ENCODE measurements around the gene LRRC73. TPM values are rescaled to one million over a fixed set of nuclear protein-coding genes. Genes with fewer than 3 reads are reported as not detected.
"Not testable (repeated sequence)": the region's sequence is repeated elsewhere in the genome, so short reads cannot be mapped to it uniquely, and the experiment has no call there.

The LRRC73 gene, protein sequence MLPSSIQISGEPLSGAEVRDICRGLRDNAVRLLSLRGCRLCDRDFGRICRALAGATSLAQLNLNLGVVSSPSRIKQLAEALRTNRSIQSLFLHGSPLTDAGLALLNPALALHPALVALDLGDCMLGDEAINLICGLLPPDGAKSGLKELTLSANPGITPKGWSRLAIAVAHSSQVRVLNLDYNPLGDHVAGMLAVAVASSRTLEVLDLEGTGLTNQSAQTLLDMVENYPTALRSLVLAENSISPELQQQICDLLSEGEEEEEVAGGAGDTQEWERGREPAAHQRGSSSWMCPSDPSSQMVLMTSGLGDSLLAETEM
- total RNA-seq (under 1 TPM; 0.55 to 0.67 TPM), polyA plus RNA-seq (not detected)

DNA sequence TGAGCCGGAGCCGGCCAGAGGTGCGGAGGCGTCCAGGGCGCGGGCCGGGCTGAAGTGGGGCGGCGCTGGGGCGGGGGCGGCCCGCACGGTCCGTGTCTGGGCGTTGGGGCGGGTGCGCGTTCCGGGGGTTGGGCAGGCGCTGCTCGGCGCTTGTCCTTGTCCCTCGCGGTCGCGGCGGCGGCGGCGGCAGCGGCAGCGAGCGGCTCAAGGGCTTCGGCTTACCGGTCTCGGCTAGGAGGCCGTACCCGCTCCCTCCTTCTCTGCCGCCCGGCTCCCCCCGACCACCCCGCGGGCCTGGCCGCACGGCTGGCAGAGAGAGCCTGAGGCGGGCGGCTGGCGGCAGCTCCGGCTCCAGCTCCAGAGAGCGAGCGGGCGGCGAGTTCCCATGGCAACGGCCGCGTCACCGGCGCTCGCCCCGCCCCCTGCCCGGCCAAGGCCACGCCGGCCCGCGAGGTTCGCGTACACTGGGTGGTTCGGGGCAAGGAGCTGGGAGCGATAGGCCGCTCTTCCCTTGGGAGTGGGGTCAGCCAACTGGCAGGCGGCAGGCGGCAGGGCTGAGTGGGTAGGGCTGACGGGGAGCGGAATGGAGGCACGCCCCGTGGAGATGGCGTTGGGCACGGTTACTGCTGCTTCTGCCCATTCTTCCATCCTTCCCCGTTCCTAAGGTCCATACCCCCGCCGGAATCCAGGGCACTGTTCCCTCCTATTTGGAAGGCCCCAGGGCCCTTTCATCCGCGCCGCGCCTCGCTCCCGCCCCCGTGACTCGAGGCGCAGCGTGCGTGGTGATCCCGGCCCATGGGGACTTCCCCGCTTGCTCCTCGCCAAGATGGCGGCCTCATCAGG, at the start of gene LRRC73:
LRRC73 (minus strand) TSS at position 363 of the 843 bp plus-strand sequence. CDS start 561 bp downstream, outside the sequence.
- peak within 1 kb of the TSS; percentile 62 for H3K27ac ChIP-seq (ENCODE audit: low read depth, low read length)
- peak; percentile 77 to 82 (median 78) for DNase-seq
- Mint-ChIP-seq H3K9me3 (no peaks in the 10 kb centered on the region), H3K4me1 (peaks cover 18 to 48% (median 36%) of the 10 kb centered on the region in 4 donors), H3K36me3 (peaks cover 30 to 51% of the 10 kb centered on the region in 2 donors), H3K4me3 (peak within 1 kb of the TSS; percentile 73 to 94 (median 88)), H3K27ac (peak within 1 kb of the TSS; percentile 15 to 95 (median 81)), H3K27me3 (peaks cover 9 to 13% of the 10 kb centered on the region in 2 donors)
- peaks cover 11% of the 10 kb centered on the region for H3K27me3 ChIP-seq (ENCODE audit: insufficient read depth, low read length)
- H3K4me1 ChIP-seq (ENCODE audit: insufficient read depth, low read length): peaks cover 29% of the 10 kb centered on the region
- H3K4me3 ChIP-seq (ENCODE audit: low read length in 2 of 2): peak within 1 kb of the TSS in 1 of 2 donors; percentile 49
- intact Hi-C loops (cut with micrococcal nuclease): loop anchor here (1.0 to 10.0 kb wide), 3 partner anchors 55 to 265 kb away; partner anchors contain the start of genes DLK2, TTBK1 and ZNF318
- H3K9me3 ChIP-seq (ENCODE audit: control insufficient read depth in 1 of 2, low read length in 2 of 2): no peaks in the 10 kb centered on the region
- H3K36me3 ChIP-seq (ENCODE audit: insufficient read depth, low read length): peaks cover 34% of the 10 kb centered on the region
- CTCF ChIA-PET (ENCODE audit: partially characterized antibody): interaction anchor here (0.9 to 5.6 kb wide), 6 partner anchors 9 to 113 kb away, joined by 3 to 65 read pairs (median 4); partner anchors contain the start of genes POLR1C, TJAP1 and YIPF3
- POLR2A ChIA-PET (ENCODE audit: partially characterized antibody): interaction anchor here (0.6 to 2.7 kb wide), 8 partner anchors 16 to 1860 kb away, joined by 3 to 15 read pairs (median 4); partner anchors contain the start of genes ABCC10, CNPY3, DLK2 and GTPBP2

DNA sequence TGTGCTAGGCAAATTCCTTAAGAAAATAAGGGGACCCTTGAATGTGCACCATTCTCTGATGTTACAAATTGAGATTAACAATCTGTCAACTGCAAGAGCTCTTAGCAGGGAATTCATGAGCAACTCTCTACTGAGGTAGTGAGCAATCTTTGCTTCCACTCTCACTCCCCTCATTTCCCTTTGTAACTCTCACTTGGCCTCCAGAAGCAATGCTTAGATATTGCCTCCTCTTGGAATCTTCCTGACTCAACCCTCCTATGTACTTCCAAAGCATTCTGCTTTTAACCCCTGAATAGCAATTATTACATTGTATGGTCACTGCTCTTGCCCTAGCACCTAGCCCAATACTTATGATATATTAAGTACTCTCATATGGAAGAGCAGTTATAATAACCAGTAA, 49.2 kb upstream of the LRRC73 start:
- Histone ChIP-seq H3K9me3 (ENCODE audit: control insufficient read depth in 1 of 2, low read length in 2 of 2) (no peaks in the 10 kb centered on the region), H3K4me3 (ENCODE audit: low read length in 2 of 2) (no peak overlapping the region), H3K27me3 (ENCODE audit: insufficient read depth, low read length) (no peaks in the 10 kb centered on the region), H3K27ac (ENCODE audit: low read depth, low read length) (no peak overlapping the region), H3K36me3 (ENCODE audit: insufficient read depth, low read length) (peaks cover 70% of the 10 kb centered on the region), H3K4me1 (ENCODE audit: insufficient read depth, low read length) (no peaks in the 10 kb centered on the region)
- no peaks in the 10 kb centered on the region for H3K4me1 Mint-ChIP-seq
- H3K9me3 Mint-ChIP-seq: no peaks in the 10 kb centered on the region
- H3K27me3 Mint-ChIP-seq: no peaks in the 10 kb centered on the region
- intact Hi-C loops (cut with micrococcal nuclease): no loop called here
- peaks cover 48 to 77% of the 10 kb centered on the region in 2 donors for H3K36me3 Mint-ChIP-seq
- no peak for DNase-seq
- CTCF ChIA-PET (ENCODE audit: partially characterized antibody): interaction anchor here (1.0 kb wide), 1 partner anchor 53 kb away, joined by 4 read pairs; no protein-coding TSS in a partner anchor
- POLR2A ChIA-PET (ENCODE audit: partially characterized antibody): interaction anchor here (0.7 kb wide), 1 partner anchor 283 kb away, joined by 3 read pairs; no protein-coding TSS in a partner anchor
- no peak overlapping the region for H3K4me3 Mint-ChIP-seq
- no peak overlapping the region for H3K27ac Mint-ChIP-seq

DNA sequence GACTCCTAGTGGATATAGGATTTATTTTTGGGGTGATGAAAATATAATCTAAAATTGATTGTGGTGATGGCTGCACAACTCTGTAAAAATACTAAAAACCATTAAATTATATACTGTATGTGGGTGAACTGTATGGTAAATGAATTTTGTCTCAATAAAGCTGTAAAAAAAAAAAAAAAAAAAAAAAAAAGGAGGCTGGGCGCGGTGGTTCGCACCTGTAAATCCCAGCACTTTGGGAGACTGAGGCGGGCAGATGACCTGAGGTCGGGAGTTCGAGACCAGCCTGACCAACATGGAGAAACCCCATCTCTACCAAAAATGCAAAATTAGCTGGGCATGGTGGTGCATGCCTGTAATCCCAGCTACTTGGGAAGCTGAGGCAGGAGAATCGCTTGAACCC, 47.5 kb upstream of the LRRC73 start:
- H3K4me3 Mint-ChIP-seq; H3K27me3 ChIP-seq (ENCODE audit: insufficient read depth, low read length); H3K27ac ChIP-seq (ENCODE audit: low read depth, low read length); H3K9me3 Mint-ChIP-seq; H3K4me3 ChIP-seq (ENCODE audit: low read length in 2 of 2); H3K4me1 Mint-ChIP-seq; H3K4me1 ChIP-seq (ENCODE audit: insufficient read depth, low read length); DNase-seq; H3K27me3 Mint-ChIP-seq; H3K9me3 ChIP-seq (ENCODE audit: control insufficient read depth in 1 of 2, low read length in 2 of 2); intact Hi-C loops (cut with micrococcal nuclease): not testable (repeated sequence)
- ChIA-PET CTCF (ENCODE audit: partially characterized antibody) (interaction anchor here (0.7 kb wide), 1 partner anchor 1010 kb away, joined by 4 read pairs; no protein-coding TSS in a partner anchor), POLR2A (ENCODE audit: partially characterized antibody) (interaction anchor here (0.7 kb wide), 1 partner anchor 174 kb away, joined by 3 read pairs; no protein-coding TSS in a partner anchor)
- H3K36me3 ChIP-seq (ENCODE audit: insufficient read depth, low read length): peaks cover 68% of the 10 kb centered on the region
- peak overlapping the region in 1 of 7 donors; percentile 41 for H3K27ac Mint-ChIP-seq
- peaks cover 54 to 80% of the 10 kb centered on the region in 2 donors for H3K36me3 Mint-ChIP-seq

DNA sequence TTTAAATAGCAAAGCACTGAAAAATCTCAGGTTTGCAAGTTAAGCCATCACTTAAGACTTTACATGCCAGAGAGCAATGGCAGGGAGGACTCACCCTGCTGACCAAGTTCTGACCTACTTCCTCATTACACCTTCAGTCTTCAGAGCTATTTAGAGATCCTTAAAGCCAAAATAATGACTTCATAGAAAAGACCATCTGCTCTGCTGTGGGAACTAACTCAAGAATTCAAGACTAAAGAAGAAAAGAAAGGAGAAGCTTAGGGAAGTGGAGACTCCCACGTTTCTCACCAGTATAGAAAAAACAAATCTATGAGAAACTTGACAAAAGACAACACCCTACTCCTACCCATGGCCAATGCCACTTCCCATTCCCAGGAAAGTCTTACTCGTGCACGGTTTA, 37.1 kb upstream of the LRRC73 start:
- ChIA-PET POLR2A (ENCODE audit: partially characterized antibody) (no interaction called here), CTCF (ENCODE audit: partially characterized antibody) (interaction anchor here (1.1 to 1.2 kb wide), 2 partner anchors 9 to 42 kb away, joined by 3 read pairs; no protein-coding TSS in a partner anchor)
- Histone ChIP-seq H3K4me3 (ENCODE audit: low read length in 2 of 2) (no peak overlapping the region), H3K4me1 (ENCODE audit: insufficient read depth, low read length) (no peaks in the 10 kb centered on the region), H3K36me3 (ENCODE audit: insufficient read depth, low read length) (peaks cover 59% of the 10 kb centered on the region), H3K9me3 (ENCODE audit: control insufficient read depth in 1 of 2, low read length in 2 of 2) (no peaks in the 10 kb centered on the region), H3K27me3 (ENCODE audit: insufficient read depth, low read length) (no peaks in the 10 kb centered on the region), H3K27ac (ENCODE audit: low read depth, low read length) (no peak overlapping the region)
- no peak for DNase-seq
- Mint-ChIP-seq H3K27me3 (no peaks in the 10 kb centered on the region), H3K9me3 (no peaks in the 10 kb centered on the region), H3K4me3 (no peak overlapping the region), H3K27ac (peak overlapping the region in 4 of 7 donors; percentile 7 to 73 (median 26)), H3K36me3 (peaks cover 51 to 74% of the 10 kb centered on the region in 2 donors), H3K4me1 (peaks cover 0 to 2% (median 0%) of the 10 kb centered on the region in 4 donors)
- intact Hi-C loops (cut with micrococcal nuclease): no loop called here

DNA sequence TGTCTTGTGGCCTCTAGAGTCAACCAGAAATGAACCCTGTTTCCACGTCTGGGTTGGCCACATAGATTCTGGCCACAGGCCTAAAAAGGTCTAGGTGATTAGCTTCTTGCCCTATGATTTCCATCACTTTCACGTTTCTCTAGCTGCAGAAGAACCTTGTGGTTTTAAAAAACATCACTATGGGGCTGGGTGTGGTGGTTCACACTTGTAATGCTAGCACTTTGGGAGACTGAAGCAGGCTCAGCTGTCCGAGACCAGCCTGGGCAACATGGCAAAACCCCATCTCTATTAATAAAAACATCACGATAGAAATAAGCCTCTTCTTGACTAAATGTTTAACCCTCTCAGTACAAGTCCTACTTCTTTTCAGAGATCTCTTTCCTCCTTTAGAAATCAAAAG, 34.3 kb upstream of the LRRC73 start:
- Histone ChIP-seq H3K4me3 (ENCODE audit: low read length in 2 of 2) (no peak overlapping the region), H3K27me3 (ENCODE audit: insufficient read depth, low read length) (no peaks in the 10 kb centered on the region), H3K36me3 (ENCODE audit: insufficient read depth, low read length) (peaks cover 43% of the 10 kb centered on the region), H3K4me1 (ENCODE audit: insufficient read depth, low read length) (no peaks in the 10 kb centered on the region), H3K27ac (ENCODE audit: low read depth, low read length) (no peak overlapping the region), H3K9me3 (ENCODE audit: control insufficient read depth in 1 of 2, low read length in 2 of 2) (no peaks in the 10 kb centered on the region)
- H3K9me3 Mint-ChIP-seq: no peaks in the 10 kb centered on the region
- no peak for DNase-seq
- POLR2A ChIA-PET (ENCODE audit: partially characterized antibody): no interaction called here
- H3K4me3 Mint-ChIP-seq: no peak overlapping the region
- H3K27me3 Mint-ChIP-seq: no peaks in the 10 kb centered on the region
- peaks cover 48 to 64% of the 10 kb centered on the region in 2 donors for H3K36me3 Mint-ChIP-seq
- peaks cover 0 to 2% (median 0%) of the 10 kb centered on the region in 4 donors for H3K4me1 Mint-ChIP-seq
- intact Hi-C loops (cut with micrococcal nuclease): no loop called here
- no peak overlapping the region for H3K27ac Mint-ChIP-seq
- CTCF ChIA-PET (ENCODE audit: partially characterized antibody): no interaction called here

DNA sequence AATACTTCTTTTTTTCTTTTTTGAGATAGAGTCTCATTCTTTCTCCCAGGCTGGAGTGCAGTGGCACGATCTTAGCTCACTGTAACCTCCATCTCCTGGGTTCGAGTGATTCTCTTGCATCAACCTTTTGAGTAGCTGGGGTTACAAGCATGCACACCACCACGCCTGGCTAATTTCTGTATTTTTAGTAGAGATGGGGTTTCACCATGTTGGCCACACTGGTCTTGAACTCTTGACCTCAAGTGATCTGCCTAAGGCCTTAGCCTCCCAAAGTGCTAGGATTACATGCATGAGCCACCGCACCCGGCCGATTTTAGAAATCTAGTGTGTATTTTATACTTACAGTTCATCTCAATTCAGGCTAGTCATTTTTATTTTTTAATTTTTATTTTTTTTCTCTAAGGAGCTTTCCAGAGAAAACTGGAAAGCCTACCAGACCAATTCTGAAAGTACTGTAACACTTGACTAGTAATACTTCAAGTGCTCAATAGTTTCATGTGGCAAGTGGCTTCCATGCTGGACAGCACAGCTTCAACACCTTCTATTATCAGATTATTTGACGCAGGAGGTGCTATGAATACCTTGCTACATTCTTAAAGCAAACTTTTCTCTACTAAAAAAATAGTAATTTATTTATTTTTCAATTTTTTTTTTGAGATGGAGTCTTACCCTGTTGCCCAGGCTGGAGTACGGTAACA, 31.8 kb upstream of the LRRC73 start:
- peaks cover 39 to 55% of the 10 kb centered on the region in 2 donors for H3K36me3 Mint-ChIP-seq
- Histone ChIP-seq H3K27me3 (ENCODE audit: insufficient read depth, low read length) (no peaks in the 10 kb centered on the region), H3K27ac (ENCODE audit: low read depth, low read length) (no peak overlapping the region), H3K9me3 (ENCODE audit: control insufficient read depth in 1 of 2, low read length in 2 of 2) (no peaks in the 10 kb centered on the region), H3K36me3 (ENCODE audit: insufficient read depth, low read length) (peaks cover 36% of the 10 kb centered on the region), H3K4me1 (ENCODE audit: insufficient read depth, low read length) (no peaks in the 10 kb centered on the region), H3K4me3 (ENCODE audit: low read length in 2 of 2) (no peak overlapping the region)
- no peak for DNase-seq
- H3K4me3 Mint-ChIP-seq: no peak overlapping the region
- ChIA-PET CTCF (ENCODE audit: partially characterized antibody) (interaction anchor here (0.7 kb wide), 1 partner anchor 35 kb away, joined by 3 read pairs; no protein-coding TSS in a partner anchor), POLR2A (ENCODE audit: partially characterized antibody) (no interaction called here)
- no peaks in the 10 kb centered on the region for H3K27me3 Mint-ChIP-seq
- H3K4me1 Mint-ChIP-seq: peaks cover 0 to 3% (median 2%) of the 10 kb centered on the region in 4 donors
- H3K9me3 Mint-ChIP-seq: no peaks in the 10 kb centered on the region
- intact Hi-C loops (cut with micrococcal nuclease): no loop called here
- no peak overlapping the region for H3K27ac Mint-ChIP-seq
